Measurements from ENCODE around the gene VIT.

VIT gene

DNA sequence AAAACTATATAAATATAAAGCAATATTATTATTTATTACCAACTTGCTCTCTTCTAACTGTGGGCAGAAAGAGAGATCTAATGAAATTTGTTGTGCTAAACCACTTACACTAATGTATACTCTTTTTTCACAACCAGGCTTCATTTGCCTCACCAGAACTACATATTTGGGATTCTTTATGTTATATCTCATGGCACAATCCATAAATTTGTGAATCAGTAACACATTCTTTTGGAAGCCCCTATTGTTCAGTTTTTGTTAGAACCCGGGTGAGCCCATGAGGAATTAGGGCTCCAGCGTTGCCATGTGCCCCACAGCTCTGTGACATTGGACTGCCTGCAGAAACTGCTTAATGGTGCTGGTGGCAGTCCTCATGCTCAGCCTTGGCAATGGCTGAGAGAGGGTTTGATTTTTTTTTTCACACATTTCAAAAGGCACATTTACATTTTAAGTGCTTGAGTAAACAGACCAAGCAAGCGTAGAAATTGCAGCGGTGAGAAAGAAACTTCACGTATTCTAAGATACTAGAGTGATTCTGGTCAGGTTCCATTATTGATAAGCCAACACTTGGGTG lies 15.3 kb downstream of the VIT start:
- no peak for FAIRE-seq

GRCh38 chr2:36713310-36713709 lies 16.8 kb downstream of the VIT start:
- FAIRE-seq = no peak

DNA sequence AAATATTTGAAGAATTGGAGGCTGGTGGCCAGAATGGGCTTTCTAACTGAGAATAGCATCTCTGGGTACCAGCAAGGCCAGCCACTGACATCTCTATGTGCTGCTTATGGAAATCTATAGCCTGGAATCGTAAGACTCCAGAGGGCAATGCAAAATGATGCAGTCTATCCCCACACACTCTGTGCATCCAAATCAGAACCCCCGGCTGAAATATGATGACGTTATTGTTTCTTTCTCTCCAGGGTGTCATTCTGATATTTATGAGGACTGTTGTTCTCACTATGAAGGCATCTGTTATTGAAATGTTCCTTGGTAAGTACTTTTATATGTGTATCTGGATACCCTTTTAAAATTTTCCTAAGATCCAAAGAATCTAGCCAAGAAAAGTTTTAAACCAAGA lies 19.6 kb downstream of the VIT start:
- FAIRE-seq = no peak

DNA sequence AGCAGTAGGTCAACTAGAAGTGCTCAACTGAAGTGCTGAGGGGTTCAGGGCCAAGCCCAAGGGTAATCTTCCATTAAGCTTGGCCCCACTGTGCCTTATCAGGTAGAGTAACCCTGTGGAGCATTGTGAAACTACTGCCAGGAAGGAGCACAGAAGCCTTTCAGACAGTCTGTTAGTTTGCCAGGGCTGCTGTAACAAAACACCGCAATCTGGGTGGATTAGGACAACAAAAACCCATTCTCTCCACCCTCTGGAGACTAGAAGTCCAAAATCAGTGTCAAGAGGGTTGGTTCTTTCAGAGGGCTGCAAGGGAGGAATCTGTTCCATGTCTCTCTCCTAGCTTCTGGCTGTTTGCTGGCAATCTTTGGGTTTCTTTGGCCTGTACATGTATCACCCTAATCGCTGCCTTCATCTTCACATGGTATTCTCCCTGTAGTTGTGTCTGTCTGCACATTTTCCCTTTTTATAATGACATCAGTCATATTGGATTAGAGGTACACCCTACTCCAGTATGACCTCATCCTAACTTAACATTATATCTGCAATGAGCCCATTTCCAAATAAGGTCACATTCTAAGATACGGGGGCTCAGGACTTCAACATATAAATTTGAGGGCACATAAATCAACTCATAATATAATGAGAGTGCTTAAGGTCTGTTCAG lies 21.2 kb downstream of the VIT start:
- FAIRE-seq = no peak

- no peak for FAIRE-seq
Observed at GRCh38 chr2:36727550-36727949, 31.0 kb downstream of the VIT start.

DNA sequence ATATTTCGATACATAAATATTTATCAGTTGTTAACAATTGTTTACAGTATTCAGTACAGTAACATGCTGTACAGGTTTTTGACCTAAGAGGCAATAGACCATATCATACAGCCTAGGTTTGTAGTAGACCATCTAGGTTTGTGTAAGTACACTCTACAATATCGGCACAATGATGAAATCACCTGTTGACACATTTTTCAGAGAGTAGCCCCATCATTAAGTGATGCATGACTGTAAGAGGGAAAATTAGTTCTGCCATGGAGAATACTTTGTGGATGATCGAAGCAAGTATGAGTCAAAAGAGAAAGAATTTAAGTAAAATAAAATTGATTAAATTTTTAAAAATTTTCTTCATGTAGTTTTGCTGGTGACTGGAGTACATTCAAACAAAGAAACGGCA lies 32.6 kb downstream of the VIT start:
- no peak for FAIRE-seq

GRCh38 chr2:36731941-36732672 lies 35.6 kb downstream of the VIT start:
- FAIRE-seq = no peak

DNA sequence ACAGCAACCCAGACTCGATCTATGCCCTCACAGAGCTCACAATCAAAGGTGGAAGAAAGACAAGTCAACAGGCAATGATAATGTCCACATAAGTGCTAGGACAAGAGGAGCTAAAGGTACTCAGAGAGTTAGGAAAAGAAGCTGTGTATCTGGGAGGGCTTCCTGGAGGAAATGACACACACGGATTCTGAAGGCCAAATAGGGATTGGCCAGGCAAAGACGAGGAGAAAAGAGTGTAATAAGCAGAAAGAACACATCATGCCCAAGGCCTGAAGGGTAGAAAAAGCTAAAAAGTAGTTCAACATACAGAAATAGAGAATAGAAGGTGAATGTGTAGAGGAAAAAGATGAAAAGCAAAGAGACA lies 36.1 kb downstream of the VIT start:
- FAIRE-seq = no peak

DNA sequence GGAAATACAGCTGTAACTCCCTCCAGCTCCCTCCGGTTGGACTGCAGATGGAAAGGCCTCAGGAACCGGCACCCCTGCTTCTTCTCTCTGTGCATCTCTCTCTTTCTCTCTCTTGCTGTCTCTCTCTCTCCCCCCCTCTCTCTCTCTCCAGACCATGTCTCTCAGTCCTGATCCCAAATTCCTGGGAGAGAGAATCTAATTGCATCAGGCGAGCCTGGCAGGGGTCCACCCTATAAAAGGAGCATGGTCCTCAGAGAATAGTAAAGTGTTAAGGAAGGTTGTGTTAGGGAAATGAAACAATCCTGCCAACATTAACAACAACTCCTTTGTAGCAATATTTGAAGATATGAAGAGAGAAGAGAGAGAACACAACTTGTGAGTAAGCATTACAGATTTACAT lies 36.7 kb downstream of the VIT start:
- no peak for FAIRE-seq

DNA sequence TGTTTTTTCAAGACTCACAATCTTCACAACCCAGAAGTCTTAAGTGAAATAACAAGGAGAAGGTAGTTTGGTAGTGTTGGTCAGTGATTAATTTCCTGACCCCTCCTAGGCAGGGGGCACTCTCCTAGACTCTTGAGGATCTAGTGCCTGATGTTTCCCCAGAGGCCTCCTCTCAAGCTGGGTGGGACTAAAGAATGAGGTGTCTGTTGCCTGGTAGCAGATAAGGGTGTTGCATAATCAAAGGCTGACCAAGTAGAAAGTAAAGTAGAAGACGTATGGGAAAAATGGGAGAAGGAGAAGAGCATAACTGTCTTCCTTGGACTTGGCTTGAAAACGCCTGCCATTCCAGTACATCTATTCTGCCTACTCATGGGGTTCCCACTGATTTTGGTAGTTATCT lies 37.8 kb downstream of the VIT start:
- FAIRE-seq = no peak

GRCh38 chr2:36737131-36737750 lies 40.7 kb downstream of the VIT start:
- no peak for FAIRE-seq

DNA sequence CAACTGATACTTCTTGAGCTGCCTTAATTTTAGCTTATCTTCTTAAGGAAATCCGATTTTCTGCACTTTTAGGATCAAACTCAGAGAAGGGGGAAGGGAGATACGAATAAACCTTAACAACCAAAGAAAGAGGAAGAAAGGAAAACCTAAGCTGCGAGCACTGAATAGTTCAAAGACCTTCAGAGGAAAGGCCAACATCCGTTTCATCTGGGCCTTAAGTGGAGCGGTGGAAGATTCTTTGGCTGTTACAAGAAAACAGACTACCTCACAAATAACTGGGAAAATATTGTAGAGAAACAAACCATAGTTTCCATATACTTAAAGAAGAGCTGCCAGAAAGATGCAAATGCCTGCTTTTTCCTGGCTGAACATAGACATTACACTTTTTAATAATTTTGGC lies 43.6 kb downstream of the VIT start:
- FAIRE-seq = no peak

DNA sequence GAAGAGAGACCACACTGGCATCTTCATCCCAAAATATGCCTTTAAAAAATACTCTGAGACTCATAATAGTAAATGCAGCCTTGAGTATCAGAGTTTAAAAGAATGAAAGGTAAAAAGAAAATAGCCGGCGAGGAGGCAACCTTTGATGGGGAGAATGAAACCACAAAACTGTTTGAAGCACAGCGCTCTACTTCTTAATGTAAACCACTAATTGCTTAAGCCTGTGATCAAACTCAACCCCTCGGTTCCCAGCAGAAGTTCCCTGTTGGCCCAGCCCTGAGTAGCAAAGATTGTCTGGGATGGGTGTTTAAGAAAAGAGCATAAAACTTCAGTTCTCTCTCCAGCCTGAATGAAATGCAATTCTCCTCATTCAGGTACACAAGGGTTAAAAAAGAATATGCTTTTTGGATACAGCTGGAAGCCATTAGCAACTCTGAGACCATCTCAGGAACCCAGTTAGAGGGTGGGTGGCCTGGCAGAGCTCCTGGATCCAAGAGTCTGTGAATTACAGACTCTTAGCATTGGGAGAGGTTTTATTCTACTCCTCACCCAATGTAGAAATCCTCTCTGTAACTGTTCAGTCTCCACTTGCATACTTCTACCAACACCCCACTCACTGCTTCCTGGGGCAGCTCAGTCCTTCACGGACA lies 44.8 kb downstream of the VIT start:
- FAIRE-seq = no peak

GRCh38 chr2:36743954-36744353 lies 47.4 kb downstream of the VIT start:
- FAIRE-seq = no peak

DNA sequence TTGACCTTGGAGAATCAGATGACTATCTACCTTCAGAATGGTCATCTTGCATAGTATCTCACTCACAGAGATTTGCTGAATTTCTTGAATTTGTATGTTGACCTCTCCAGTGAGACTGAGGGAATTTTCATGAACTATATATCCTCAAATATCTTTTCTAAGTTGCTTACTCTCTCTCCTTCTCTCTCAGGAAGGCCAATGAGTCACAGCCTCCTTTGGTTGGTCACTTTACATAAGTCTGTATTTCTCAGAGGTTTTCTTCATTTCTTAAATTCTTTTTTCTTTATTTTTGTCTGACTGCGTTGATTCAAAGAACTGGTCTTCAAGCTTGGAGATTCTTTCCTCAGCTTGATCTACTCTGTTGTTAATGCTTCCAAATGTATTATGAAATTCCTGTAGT lies 51.7 kb downstream of the VIT start:
- no peak for FAIRE-seq

DNA sequence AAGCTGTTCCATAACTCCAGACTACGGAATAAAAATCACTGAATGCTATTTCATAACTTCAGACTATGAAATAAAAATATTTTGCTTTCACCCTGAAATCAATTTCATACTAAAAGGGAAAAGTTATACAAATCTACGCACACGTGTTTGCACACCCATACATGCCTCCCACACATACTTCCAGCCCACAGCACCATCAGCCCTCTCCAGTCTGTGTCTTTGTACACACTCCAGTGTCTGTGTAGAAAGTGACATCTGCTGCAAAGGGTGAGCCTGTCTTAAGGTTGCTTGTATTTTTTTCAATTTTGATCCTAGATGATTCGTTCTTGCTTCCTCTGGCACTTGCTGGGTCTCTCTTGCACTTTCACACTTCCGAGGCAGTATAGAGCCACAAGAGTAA lies 53.6 kb downstream of the VIT start:
- FAIRE-seq = no peak

DNA sequence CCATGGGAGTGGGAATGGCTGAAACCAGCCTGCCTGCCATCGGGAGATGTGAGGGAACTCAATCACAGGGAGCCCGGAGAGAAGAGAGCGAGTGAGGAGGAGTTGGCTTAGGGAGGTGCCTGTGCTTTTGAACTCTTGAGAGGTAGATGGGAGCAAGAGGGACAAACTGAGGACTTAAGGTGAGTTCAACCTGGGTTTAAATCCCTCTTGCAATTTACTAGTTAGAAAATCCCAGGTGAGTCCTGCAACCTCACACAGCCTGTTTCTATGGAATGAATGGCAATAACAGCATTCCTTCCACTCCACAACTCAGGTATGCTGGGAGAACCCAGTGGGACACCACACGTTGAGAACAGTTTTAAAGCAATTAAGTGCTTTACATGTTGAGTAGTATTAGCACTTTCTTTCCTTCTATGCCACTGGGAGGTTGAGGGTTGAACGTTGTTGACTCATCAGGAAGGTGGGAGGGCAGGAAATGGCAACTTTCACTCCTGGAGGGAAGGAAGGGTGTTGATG lies 57.3 kb downstream of the VIT start:
- FAIRE-seq = no peak

DNA sequence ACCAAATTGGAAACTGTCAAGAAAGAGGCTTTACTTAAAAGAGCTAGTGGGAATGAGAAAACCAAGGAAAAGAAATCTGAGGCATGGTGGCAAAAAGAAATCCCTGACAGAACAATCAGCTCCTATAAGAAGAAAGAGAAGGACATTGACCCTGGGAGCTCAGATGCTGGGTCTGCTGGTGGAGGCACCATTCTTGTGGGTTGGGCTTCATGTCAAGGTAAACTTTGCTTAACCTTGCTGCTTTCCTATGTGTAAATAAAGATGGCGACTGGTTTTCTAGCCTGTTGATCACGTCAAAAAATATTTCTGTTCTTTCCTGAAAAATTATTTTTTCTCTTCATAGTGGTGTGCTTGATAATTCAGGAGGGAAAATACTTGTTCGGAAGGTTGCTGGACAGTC lies 58.1 kb downstream of the VIT start:
- no peak for FAIRE-seq

DNA sequence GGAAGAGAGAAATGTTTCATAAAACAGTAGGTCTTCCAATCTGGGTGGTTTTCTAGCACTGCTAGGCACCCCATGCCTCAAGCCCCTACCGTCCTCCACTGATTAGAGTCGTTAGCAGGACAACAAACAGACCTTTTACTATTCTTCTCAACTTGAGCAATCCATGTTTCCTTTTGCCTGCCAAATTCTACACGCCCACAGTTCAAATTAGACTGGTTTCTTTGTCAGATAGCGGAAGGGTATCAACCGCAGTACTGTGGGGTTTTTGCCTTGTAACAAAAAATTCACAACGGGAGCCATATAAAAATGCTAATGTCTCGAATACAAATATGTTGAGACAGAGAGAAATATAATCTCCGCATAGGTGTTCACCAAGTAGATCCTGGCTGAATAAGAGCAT lies 59.9 kb downstream of the VIT start:
- FAIRE-seq = no peak

DNA sequence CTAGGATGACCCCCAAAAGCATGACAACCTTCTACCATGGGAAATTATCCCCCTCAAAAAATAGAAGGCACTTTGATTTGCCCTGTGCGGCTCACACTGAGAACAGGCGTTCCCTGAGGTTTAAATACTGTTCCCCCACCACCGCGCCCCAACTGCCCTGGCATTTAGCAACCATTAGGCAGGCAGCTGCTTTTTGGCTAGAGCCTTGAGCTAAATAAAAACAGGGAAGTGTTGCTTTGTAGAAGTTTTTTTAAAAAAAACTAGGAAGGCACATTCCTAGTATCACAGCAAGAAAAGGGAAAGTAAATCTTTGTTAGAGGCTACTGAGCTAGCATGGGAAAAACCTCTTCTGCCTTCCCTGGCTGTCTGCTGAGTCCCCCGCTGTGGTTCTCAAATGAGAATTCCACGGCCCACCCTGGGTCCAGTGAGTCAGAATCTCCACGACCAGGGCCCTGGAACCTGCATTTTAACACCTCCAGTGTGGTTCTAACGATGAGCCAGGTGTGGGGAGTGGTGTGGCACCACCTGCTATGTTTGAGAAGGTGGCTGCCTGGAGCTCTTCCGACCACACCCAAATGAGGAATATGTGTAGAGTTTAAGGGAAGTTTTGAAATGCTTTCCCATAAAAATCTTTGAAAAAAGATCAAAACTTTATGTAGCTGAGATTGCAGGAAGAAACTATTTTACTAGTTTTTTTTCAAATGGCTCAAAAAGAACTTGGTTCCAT lies 66.4 kb downstream of the VIT start:
- FAIRE-seq = no peak

DNA sequence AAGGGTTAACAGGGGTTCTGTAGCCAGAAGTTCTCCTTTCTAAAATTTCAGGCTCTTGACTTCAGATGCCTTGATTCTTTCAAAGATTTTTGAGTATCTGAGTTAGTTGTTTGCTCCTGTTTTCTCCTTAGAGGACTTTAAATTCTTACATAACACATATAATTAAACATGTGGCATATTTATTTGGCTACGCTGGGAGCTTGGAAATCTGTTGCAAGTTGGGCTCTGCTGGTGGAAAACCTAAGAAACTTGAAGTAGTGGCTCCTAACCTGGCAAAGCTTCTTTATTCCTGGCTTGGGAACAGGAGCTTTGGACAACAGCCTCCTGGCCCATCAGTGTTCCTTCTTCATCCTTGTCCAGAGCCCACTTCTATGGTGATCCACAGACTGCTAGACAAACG lies 72.6 kb downstream of the VIT start:
- FAIRE-seq = no peak

- no peak for FAIRE-seq
Observed at GRCh38 chr2:36770542-36771287, 74.2 kb downstream of the VIT start.

All from G401.6 (cell line).